T-helper 1 cell treated with Interleukin-12 subunit alpha and Interleukin-12 subunit beta and Interleukin-4 antibody, amounts not matched to agents 30 μg/mL and 1 μg/mL, for 36 hours (primary cell): Measurements from ENCODE around the gene SPTBN5.
A peak's percentile ranks its signal among the peaks of the same experiment; 100 is the strongest.
"Not testable (repeated sequence)": the region's sequence is repeated elsewhere in the genome, so short reads cannot be mapped to it uniquely, and the experiment has no call there.

Experiments used
- H3K27ac Mint-ChIP-seq: one replicate; pipeline ENCODE4 v1.8.0; 2021; ENCODE audit warnings: mild to moderate bottlenecking, mixed read lengths
- H3K27me3 Mint-ChIP-seq: one replicate; pipeline ENCODE4 v1.8.0; 2021; ENCODE audit warnings: low read depth, mixed read lengths
- H3K36me3 Mint-ChIP-seq: one replicate; pipeline ENCODE4 v1.8.0; 2021; ENCODE audit warnings: low read depth, mixed read lengths
- H3K4me1 Mint-ChIP-seq: one replicate; pipeline ENCODE4 v1.8.0; 2021; ENCODE audit warnings: low read depth, mixed read lengths
- H3K4me3 Mint-ChIP-seq: one replicate; pipeline ENCODE4 v1.8.0; 2021; ENCODE audit warnings: mild to moderate bottlenecking, moderate library complexity, mixed read lengths
- H3K9me3 Mint-ChIP-seq: one replicate; pipeline ENCODE4 v1.8.0; 2021; ENCODE audit warnings: mixed read lengths

The SPTBN5 gene

GRCh38 chr15:41836073-41836472, 57.8 kb downstream of the SPTBN5 start:
- Mint-ChIP-seq H3K27ac (no peak overlapping the region), H3K27me3 (no peaks in the 10 kb centered on the region), H3K4me3 (no peak overlapping the region), H3K4me1 (peaks cover 22% of the 10 kb centered on the region), H3K9me3 (no peaks in the 10 kb centered on the region), H3K36me3 (peaks cover 16% of the 10 kb centered on the region)

GRCh38 chr15:41834096-41834495, 59.8 kb downstream of the SPTBN5 start:
- Mint-ChIP-seq H3K27me3 (no peaks in the 10 kb centered on the region), H3K36me3 (peaks cover 19% of the 10 kb centered on the region), H3K4me3 (no peak overlapping the region), H3K9me3 (no peaks in the 10 kb centered on the region), H3K27ac (no peak overlapping the region), H3K4me1 (peaks cover 30% of the 10 kb centered on the region)

- H3K4me1 Mint-ChIP-seq, result peaks cover 38% of the 10 kb centered on the region
- H3K36me3 Mint-ChIP-seq, result peaks cover 22% of the 10 kb centered on the region
These were observed 61.0 kb downstream of the SPTBN5 start for GRCh38 chr15:41832875-41833274.

GRCh38 chr15:41832208-41832607, 61.6 kb downstream of the SPTBN5 start:
- Mint-ChIP-seq H3K9me3 (no peaks in the 10 kb centered on the region), H3K4me3 (no peak overlapping the region), H3K4me1 (peaks cover 38% of the 10 kb centered on the region), H3K27me3 (no peaks in the 10 kb centered on the region), H3K27ac (no peak overlapping the region), H3K36me3 (peaks cover 22% of the 10 kb centered on the region)

More at GRCh38 chr15:41832875-41833274, 61.0 kb downstream of the SPTBN5 start:
- no peaks in the 10 kb centered on the region for H3K27me3 Mint-ChIP-seq
- no peak overlapping the region for H3K4me3 Mint-ChIP-seq
- no peaks in the 10 kb centered on the region for H3K9me3 Mint-ChIP-seq
- no peak overlapping the region for H3K27ac Mint-ChIP-seq

- Mint-ChIP-seq H3K4me3 (peak overlapping the region; percentile 48), H3K36me3 (peaks cover 24% of the 10 kb centered on the region), H3K27ac (peak overlapping the region; percentile 73), H3K4me1 (peaks cover 41% of the 10 kb centered on the region)
- not testable (repeated sequence) for H3K27me3 Mint-ChIP-seq, H3K9me3 Mint-ChIP-seq
These were observed 62.6 kb downstream of the SPTBN5 start for GRCh38 chr15:41831291-41831690.

- peaks cover 41% of the 10 kb centered on the region for H3K4me1 Mint-ChIP-seq
- H3K9me3 Mint-ChIP-seq, result no peaks in the 10 kb centered on the region
- H3K4me3 Mint-ChIP-seq, result no peak overlapping the region
- H3K36me3 Mint-ChIP-seq, result peaks cover 28% of the 10 kb centered on the region
- H3K27me3 Mint-ChIP-seq, result no peaks in the 10 kb centered on the region
- no peak overlapping the region for H3K27ac Mint-ChIP-seq
These were observed 63.8 kb downstream of the SPTBN5 start for GRCh38 chr15:41829959-41830646.

GRCh38 chr15:41828807-41829141, 65.1 kb downstream of the SPTBN5 start:
- peak overlapping the region; percentile 94 for H3K4me3 Mint-ChIP-seq
- H3K36me3 Mint-ChIP-seq, result peaks cover 32% of the 10 kb centered on the region
- H3K27me3 Mint-ChIP-seq, result no peaks in the 10 kb centered on the region
- H3K4me1 Mint-ChIP-seq, result peaks cover 39% of the 10 kb centered on the region
- peak overlapping the region; percentile 84 for H3K27ac Mint-ChIP-seq
- H3K9me3 Mint-ChIP-seq, result no peaks in the 10 kb centered on the region

DNA sequence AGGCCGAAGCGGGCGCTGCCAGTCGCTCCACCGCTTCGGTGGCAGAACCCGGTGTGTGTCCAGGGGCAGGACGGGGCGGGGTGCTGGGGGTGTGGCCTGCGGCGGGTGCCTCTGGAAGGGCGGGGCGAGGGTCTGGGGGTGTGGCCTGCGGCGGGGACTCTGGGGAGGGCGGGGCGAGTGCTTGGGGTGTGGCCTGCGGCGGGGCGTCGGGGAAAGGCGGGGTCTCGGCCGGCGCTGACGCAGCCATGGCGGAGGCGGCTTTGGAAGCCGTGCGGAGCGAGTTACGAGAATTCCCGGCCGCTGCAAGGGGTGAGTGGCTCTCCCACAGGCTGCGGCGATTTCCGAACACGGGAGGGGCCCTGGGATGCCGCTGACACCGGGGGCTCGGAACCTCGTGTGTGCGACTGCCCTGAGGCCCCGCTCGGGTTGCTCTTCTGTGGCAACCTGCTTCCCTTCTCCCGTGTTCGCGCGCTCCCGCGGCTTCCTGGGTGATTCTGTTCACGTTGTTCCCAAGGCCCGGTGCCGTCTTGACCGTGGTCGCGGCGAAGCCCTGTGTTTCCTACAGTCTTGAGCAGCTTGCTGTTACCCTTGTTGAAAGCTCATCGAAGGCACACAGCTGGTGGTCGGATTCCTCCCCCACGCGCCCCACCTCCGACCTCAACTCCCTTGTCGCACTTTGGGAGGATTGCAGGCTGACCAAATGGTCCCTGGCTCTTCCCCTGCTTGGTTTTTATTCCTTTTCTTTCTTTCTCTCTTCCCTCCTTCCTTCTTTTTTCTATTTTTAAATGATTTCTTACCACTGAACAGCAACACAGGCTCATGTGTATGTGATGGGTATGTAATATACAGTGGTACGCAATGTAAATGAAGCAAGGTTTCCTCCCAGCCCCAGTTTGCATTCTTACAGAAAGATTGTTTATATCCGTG, 65.7 kb downstream of the SPTBN5 start, which contains the start of gene JMJD7:
Gene JMJD7, plus strand, starts transcription at position 213 of the 927 bp plus-strand sequence. Its CDS starts 33 bp downstream, at position 246.
- peaks cover 29% of the 10 kb centered on the region for H3K36me3 Mint-ChIP-seq
- H3K4me1 Mint-ChIP-seq, result peaks cover 37% of the 10 kb centered on the region
- H3K27me3 Mint-ChIP-seq, result no peaks in the 10 kb centered on the region
- no peaks in the 10 kb centered on the region for H3K9me3 Mint-ChIP-seq
- peak within 1 kb of the TSS; percentile 94 for H3K4me3 Mint-ChIP-seq
- peak within 1 kb of the TSS; percentile 84 for H3K27ac Mint-ChIP-seq

GRCh38 chr15:41827290-41827879, 66.5 kb downstream of the SPTBN5 start:
- Mint-ChIP-seq H3K4me1 (peaks cover 30% of the 10 kb centered on the region), H3K36me3 (peaks cover 29% of the 10 kb centered on the region), H3K9me3 (no peaks in the 10 kb centered on the region), H3K27ac (peak overlapping the region; percentile 79), H3K27me3 (no peaks in the 10 kb centered on the region), H3K4me3 (peak overlapping the region; percentile 94)

- H3K27ac Mint-ChIP-seq, result no peak overlapping the region
- no peaks in the 10 kb centered on the region for H3K9me3 Mint-ChIP-seq
- H3K36me3 Mint-ChIP-seq, result peaks cover 26% of the 10 kb centered on the region
- H3K4me1 Mint-ChIP-seq, result peaks cover 18% of the 10 kb centered on the region
- H3K4me3 Mint-ChIP-seq, result peak overlapping the region; percentile 74
- H3K27me3 Mint-ChIP-seq, result no peaks in the 10 kb centered on the region
These were observed 68.0 kb downstream of the SPTBN5 start for GRCh38 chr15:41825572-41826535.

DNA sequence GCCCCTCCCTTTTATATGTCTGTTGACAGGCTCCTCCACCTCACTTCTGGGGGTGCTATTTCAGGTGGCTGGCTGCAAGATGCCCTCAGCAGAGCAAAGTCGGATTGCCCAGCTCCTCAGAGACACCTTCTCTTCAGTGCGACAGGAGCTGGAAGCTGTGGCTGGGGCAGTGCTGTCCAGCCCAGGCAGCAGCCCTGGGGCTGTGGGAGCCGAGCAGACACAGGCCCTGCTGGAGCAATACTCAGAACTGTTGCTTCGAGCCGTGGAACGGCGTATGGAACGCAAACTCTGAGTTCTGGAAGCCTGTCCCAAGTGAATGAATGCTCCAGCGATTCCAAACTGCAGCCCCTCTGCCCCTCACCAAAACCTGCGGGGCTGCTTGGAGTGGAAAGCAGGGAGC, 68.7 kb downstream of the SPTBN5 start:
- peaks cover 28% of the 10 kb centered on the region for H3K36me3 Mint-ChIP-seq
- H3K4me1 Mint-ChIP-seq, result peaks cover 16% of the 10 kb centered on the region
- H3K27me3 Mint-ChIP-seq, result no peaks in the 10 kb centered on the region
- H3K4me3 Mint-ChIP-seq, result no peak overlapping the region
- H3K9me3 Mint-ChIP-seq, result no peaks in the 10 kb centered on the region
- H3K27ac Mint-ChIP-seq, result no peak overlapping the region

- Mint-ChIP-seq H3K9me3 (no peaks in the 10 kb centered on the region), H3K27ac (no peak overlapping the region), H3K36me3 (peaks cover 32% of the 10 kb centered on the region), H3K4me3 (no peak overlapping the region), H3K4me1 (peaks cover 11% of the 10 kb centered on the region), H3K27me3 (no peaks in the 10 kb centered on the region)
These were observed 69.6 kb downstream of the SPTBN5 start for GRCh38 chr15:41824062-41824745.

DNA sequence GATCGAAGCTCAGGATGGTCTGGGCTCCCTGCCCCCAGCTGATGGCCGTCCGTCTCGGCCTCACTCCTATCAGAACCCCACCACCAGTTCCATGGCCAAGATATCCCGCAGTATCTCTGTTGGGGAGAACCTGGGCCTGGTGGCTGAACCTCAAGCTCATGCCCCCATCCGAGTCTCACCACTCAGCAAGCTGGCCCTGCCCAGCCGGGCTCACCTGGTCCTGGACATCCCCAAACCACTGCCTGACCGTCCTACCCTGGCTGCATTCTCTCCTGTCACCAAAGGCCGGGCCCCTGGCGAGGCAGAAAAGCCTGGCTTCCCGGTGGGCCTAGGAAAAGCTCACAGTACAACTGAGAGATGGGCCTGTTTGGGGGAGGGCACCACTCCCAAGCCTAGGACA, 70.4 kb downstream of the SPTBN5 start:
- H3K9me3 Mint-ChIP-seq, result no peaks in the 10 kb centered on the region
- peaks cover 7% of the 10 kb centered on the region for H3K4me1 Mint-ChIP-seq
- no peak overlapping the region for H3K27ac Mint-ChIP-seq
- no peaks in the 10 kb centered on the region for H3K27me3 Mint-ChIP-seq
- peaks cover 31% of the 10 kb centered on the region for H3K36me3 Mint-ChIP-seq
- no peak overlapping the region for H3K4me3 Mint-ChIP-seq
